Suppressor macrophage treated with lipopolysaccharide for 4 hours (primary cell): ENCODE data around the gene ZNF283.
A peak's percentile ranks its signal among the peaks of the same experiment; 100 is the strongest.
"Not testable (repeated sequence)": the region's sequence is repeated elsewhere in the genome, so short reads cannot be mapped to it uniquely, and the experiment has no call there.

Experiments
- DNase-seq: peaks from one replicate; pipeline ENCODE4 v3.0.0-alpha.2; 2020

ZNF283 gene

GRCh38 chr19:43802216-43802951 lies 24.7 kb upstream of the ZNF283 start, which contains the start of gene LYPD5:
LYPD5 (minus strand) TSS chr19:43802447; CDS start chr19:43802380, 67 bp downstream.
- DNase-seq, result no peak

DNA sequence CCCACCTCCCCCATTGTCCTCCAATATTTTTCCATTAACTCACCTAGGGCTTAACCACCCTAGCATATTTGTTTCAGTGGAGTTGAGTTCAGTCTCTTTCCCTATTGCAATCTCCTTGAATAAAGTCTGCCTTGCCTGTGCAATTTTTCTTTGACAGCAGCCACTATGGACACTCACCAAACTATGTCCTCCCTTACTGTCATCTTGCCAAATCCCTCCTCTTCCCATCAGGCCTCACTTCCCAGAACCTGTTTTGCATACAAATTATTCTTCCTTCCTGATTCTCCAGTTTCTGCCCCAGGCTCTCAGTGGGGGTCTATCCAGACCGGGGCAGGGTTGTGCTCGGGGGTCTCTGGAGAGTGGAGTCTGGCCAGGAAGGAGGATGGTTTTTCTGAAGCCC lies 22.7 kb upstream of the ZNF283 start:
- DNase-seq, result no peak

- not testable (repeated sequence) for DNase-seq
Observed at GRCh38 chr19:43806401-43806800, 20.7 kb upstream of the ZNF283 start.

DNA sequence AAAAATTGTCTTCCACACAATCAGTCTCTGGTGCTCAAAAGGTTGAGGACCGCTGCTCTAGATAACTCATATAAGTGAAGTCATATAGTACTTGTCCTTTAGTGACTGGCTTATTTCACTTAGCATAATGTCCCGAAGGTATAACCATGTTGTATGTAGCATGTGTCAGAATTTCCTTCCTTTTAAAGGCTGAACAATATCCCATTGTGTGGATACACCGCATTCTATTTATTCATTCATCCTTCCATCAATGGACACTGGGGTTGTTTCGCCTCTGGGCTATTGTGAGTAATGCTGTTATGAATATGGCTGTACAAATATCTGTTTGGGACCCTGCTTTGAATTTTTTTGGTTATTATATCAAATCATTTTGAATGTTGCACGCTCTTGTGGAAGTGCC lies 20.3 kb upstream of the ZNF283 start:
- no peak for DNase-seq

GRCh38 chr19:43807651-43808050 lies 19.5 kb upstream of the ZNF283 start:
- DNase-seq, result no peak

- DNase-seq, result peak; percentile 85
Observed at GRCh38 chr19:43809762-43810696, 17.1 kb upstream of the ZNF283 start.

GRCh38 chr19:43811837-43812236 lies 15.3 kb upstream of the ZNF283 start:
- DNase-seq, result peak; percentile 22

DNA sequence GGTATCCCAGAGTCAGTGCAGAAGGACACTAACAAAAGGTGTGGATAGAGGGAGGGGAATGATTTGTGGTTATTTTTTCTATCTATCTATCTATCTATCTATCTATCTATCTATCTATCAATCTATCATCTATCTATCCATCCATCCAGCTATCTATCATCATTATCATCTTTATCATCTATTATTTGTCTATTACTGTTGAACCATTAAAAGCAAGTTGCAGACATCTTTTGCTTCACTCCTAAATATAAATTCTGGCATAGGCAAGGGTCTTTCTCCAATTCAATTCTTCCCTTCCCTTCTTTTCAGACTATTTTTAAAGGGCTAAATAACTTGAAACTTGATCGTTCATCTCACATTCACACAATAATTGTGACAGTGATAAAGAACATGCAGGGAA lies 14.9 kb upstream of the ZNF283 start:
- no peak for DNase-seq

GRCh38 chr19:43812688-43813087 lies 14.4 kb upstream of the ZNF283 start:
- DNase-seq, result no peak

DNA sequence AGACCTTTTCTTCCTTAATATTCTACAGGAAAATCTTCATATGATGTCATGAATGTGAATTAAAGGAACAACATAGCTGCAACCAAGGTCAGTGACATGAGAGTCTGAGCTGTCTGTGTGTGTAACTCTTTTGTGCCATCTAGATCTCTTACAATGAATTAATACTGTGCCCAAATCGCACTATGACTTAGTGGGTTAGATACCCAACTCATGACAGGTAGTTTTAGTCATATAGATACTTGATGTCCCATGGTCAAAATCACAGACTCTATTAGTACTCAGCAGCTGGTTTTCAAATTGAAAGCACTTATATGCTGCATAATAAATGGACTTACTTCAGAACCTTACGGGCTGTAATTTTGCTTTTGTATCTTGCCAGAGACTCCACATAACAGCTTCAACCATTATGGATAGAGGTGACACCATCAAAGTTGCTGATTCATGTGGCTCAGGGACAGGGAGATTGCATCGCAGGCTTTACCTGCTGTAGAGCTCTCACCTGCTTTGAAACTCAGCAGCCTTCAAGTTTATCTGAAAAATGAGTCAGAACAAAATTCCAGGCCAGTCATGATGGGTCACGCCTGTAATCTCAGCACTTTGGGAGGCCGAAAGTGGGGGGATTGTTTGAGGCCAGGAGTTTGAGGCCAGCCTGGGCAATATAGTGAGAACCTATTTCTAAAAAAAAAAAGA lies 12.3 kb upstream of the ZNF283 start:
- no peak for DNase-seq

- not testable (repeated sequence) for DNase-seq
Observed at GRCh38 chr19:43817454-43817853, 9.7 kb upstream of the ZNF283 start.

GRCh38 chr19:43818500-43818899 lies 8.6 kb upstream of the ZNF283 start:
- DNase-seq, result no peak

DNA sequence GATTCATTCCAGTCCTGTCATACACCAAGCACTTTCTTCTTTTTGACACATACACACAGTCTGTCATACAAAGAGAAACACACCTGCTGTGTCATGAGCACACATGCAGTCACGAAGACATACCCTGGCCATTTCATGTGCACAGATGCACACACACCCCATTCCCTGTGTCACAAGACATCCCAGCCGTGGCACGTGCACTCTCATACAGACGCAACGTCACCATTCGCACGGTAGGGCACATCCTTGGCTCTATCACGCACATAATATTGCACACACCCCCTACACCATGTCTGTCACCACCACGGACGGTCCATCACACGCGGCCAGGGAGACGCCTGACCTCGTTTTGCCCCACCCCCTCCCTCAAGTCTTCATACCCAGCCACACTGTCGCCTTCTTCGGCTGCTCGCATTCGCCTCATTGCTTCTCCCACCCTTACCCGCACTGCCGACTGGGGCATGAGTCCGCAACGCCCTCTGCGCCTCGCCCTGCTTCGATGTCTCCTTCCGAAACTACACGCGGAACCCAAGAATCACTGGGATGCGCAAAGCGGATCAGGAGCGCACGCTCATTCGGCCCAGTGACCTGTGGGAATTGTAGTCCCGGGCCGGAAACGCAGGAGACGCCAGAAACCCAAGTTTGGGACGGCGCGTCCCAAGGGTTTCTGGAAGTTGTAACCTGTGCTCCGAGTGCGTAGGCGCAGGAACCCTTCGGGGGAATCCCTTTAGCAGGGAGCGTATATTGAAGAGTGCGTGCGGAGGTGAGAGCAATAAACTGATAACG lies 6.8 kb upstream of the ZNF283 start:
- peak; percentile 48 for DNase-seq

GRCh38 chr19:43820884-43821215 lies 6.3 kb upstream of the ZNF283 start:
- DNase-seq, result no peak

DNA sequence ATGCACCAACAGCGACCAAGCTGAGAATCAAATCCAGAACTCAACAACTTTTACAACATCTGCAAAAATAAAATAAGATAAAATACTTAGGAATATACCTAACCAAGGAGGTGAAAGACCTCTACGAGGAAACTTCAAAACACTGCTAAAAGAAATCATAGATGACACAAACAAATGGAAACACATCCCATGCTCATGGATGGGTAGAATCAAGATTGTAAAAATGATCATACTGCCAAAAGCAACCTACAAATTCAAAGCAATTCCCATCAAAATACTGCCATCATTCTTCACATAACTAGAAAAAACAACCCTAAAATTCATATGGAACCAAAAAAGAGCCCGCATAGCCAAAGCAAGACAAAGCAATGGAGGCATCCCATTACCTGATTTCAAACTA lies 3.3 kb upstream of the ZNF283 start:
- not testable (repeated sequence) for DNase-seq

- not testable (repeated sequence) for DNase-seq
Observed at GRCh38 chr19:43824572-43824971, 2.5 kb upstream of the ZNF283 start.

- DNase-seq, result no peak
Observed at GRCh38 chr19:43839139-43839538, 12.0 kb downstream of the ZNF283 start.

DNA sequence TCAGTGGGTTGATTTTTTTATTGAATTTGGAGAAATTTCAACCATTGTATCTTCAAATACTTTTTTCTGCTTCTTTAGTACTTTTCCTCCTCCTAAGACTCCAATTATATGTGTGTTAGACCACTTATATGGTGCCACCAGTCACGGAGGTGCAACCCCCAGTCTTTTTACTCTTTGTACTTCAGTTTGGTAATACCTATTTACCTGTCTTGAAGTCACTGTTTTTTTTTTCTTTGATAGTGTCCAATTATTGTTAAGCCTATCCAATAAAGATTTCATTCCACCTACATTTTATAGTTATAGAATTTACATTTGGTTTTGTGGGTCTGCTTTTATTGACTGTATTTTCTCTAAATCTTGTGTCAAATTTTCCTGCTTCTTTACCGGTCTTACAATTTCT lies 14.9 kb downstream of the ZNF283 start:
- no peak for DNase-seq

GRCh38 chr19:43847246-43847645 lies 20.1 kb downstream of the ZNF283 start:
- DNase-seq, result no peak

DNA sequence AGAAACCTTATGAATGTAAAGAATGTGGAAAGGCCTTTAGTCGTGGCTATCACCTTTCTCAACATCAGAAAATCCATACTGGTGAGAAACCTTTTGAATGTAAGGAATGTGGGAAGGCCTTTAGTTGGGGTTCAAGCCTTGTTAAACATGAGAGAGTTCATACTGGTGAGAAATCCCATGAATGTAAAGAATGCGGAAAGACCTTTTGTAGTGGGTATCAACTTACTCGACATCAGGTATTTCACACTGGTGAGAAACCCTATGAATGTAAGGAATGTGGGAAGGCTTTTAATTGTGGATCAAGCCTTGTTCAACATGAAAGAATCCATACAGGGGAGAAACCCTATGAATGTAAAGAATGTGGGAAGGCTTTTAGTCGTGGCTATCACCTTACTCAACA lies 20.8 kb downstream of the ZNF283 start:
- DNase-seq, result no peak

DNA sequence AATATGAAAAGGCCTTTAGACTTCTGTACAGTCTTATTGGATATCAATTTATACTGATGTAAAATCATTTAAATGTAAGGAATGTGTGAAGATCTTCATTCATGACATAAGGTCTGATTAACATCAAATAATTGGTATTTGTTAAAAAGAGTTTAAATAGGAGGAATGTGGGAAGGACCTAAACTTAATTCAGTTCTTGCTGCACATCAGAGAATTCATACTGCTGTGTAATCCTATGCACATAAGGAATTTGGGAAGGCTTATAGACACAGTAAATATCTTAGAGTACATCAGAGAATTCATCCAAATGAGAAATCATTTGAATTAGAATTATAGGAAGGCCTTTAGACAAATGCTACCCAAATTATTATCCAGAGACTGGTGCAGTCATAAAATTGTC lies 21.7 kb downstream of the ZNF283 start:
- DNase-seq, result no peak

DNA sequence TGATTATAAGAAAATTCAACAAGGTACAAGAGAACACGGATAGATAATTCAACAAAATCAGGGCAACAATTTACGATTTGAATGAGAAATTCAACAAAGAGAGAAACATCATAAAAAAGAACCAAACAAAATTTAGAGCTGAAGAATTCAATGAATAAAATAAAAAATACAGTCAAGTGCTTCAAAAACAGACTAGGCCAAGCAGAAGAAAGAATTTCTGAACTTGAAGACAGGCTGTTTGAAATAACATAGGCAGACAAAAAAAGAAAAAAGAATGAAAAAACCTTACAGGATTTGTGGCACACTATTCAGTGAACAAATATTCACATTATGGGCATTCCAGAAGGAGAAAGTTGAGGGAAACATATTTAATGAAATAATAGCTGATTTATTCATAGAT lies 31.1 kb downstream of the ZNF283 start:
- no peak for DNase-seq

GRCh38 chr19:43866923-43867322 lies 39.8 kb downstream of the ZNF283 start:
- DNase-seq, result not testable (repeated sequence)
